22Rv1 (cell line): Measurements from ENCODE around the gene PRPH.

Experiments used
- CTCF ChIP-seq: fragments of 450-650 bp; IDR thresholded peaks from 2 replicates; pipeline ENCODE4 v1.5.1; 2017; ENCODE audit warnings: mild to moderate bottlenecking
- ZFX ChIP-seq: fragments of 450-650 bp; IDR thresholded peaks from 2 replicates; pipeline ENCODE4 v1.6.1; 2017; ENCODE audit warnings: antibody characterized with exemption, borderline replicate concordance

- no peak for TF ChIP-seq CTCF
- no peak for TF ChIP-seq ZFX
Observed at GRCh38 chr12:49335955-49336644, 41.2 kb downstream of the PRPH start.
